A673 (cell line): ENCODE measurements around the gene TPD52L3. TPM values are rescaled to one million over a fixed set of nuclear protein-coding genes. Genes with fewer than 3 reads are reported as not detected.

ENCODE experiments used
- BruUV-seq: library from RNA; stranded (reverse); fragments of 400-500 nt; replicated peaks from 2 replicates; lab custom pipeline; 2021; lab: Mats Ljungman, UMichigan
- CTCF ChIA-PET: fragments of 300-600 bp; sonication (Branson Sonifier 250); formaldehyde crosslinking; loops from one replicate; lab custom pipeline; 2022; ENCODE audit warnings: antibody characterized with exemption; lab: Charles Lee
- POLR2A ChIA-PET: fragments of 300-600 bp; sonication (Branson Sonifier 250); formaldehyde crosslinking; loops from one replicate; lab custom pipeline; 2022; ENCODE audit warnings: antibody characterized with exemption; ENCODE audit not compliant: low non-redundant PET; lab: Charles Lee
- DNase-seq: peaks from one replicate; pipeline ENCODE4 v3.0.0-alpha.2; 2015; ENCODE audit warnings: low spot score
- H3K27ac ChIP-seq: fragments of 200-600 bp; sonication (generic); 2 replicates; pipeline ENCODE4 v1.5.1; 2016; ENCODE audit warnings: mixed run types, low read depth, mild to moderate bottlenecking, mixed read lengths, antibody characterized with exemption, low read length; ENCODE audit not compliant: poor library complexity, severe bottlenecking
- H3K27me3 ChIP-seq: fragments of 200-600 bp; sonication (generic); replicated peaks from 2 replicates; pipeline ENCODE4 v1.6.1; 2017; ENCODE audit warnings: mixed run types, low read depth, mild to moderate bottlenecking, mixed read lengths, antibody characterized with exemption, low read length; ENCODE audit not compliant: insufficient read depth, poor library complexity
- H3K36me3 ChIP-seq: fragments of 200-600 bp; sonication (generic); 2 replicates; pipeline ENCODE4 v1.6.1; 2016; ENCODE audit warnings: mixed run types, mild to moderate bottlenecking, mixed read lengths, antibody characterized with exemption, low read length; ENCODE audit not compliant: insufficient read depth, poor library complexity, severe bottlenecking
- H3K4me1 ChIP-seq: fragments of 200-600 bp; sonication (generic); 2 replicates; pipeline ENCODE4 v1.6.1; 2017; ENCODE audit warnings: mixed run types, mild to moderate bottlenecking, mixed read lengths, antibody characterized with exemption, low read length; ENCODE audit not compliant: insufficient read depth, poor library complexity, severe bottlenecking
- H3K4me3 ChIP-seq: fragments of 200-600 bp; sonication (generic); 2 replicates; pipeline ENCODE4 v1.5.1; 2016; ENCODE audit warnings: low read depth, mixed run types, mild to moderate bottlenecking, mixed read lengths, low read length; ENCODE audit not compliant: poor library complexity, severe bottlenecking
- H3K9me3 ChIP-seq: fragments of 200-600 bp; sonication (generic); 2 replicates; pipeline ENCODE4 v1.6.1; 2016; ENCODE audit warnings: mixed run types, low read depth, mild to moderate bottlenecking, mixed read lengths, antibody characterized with exemption, low read length; ENCODE audit not compliant: poor library complexity, severe bottlenecking
- EZH2 ChIP-seq: fragments of 200-600 bp; sonication (generic); IDR thresholded peaks from 2 replicates; pipeline ENCODE4 v1.6.1; 2017; ENCODE audit warnings: borderline replicate concordance, low read depth, mild to moderate bottlenecking, mixed read lengths, antibody characterized with exemption, low read length; ENCODE audit not compliant: poor library complexity, severe bottlenecking
- intact Hi-C: fragments of 100-400 bp; cut with micrococcal nuclease; formaldehyde crosslinking; loops from one replicate; pipeline ENCODE4 v1.10.0; 2022; ENCODE audit not compliant: unreplicated experiment
- total RNA-seq: library from RNA; stranded (reverse); gene quantifications from 2 replicates; pipeline ENCODE4 v1.2.3, GENCODE V29; 2021
- TF ChIP-seq, protein P1 (sequence below): fragments of 300-800, 200-600 bp; sonication (generic); conservative IDR thresholded peaks from 2 replicates; pipeline ENCODE4 v1.5.1; 2017; ENCODE audit warnings: low read depth, mild to moderate bottlenecking, antibody characterized with exemption, low read length, moderate library complexity, mixed read lengths

TPD52L3 gene
- total RNA-seq, 1 experiment from 2014 or later: not detected

DNA sequence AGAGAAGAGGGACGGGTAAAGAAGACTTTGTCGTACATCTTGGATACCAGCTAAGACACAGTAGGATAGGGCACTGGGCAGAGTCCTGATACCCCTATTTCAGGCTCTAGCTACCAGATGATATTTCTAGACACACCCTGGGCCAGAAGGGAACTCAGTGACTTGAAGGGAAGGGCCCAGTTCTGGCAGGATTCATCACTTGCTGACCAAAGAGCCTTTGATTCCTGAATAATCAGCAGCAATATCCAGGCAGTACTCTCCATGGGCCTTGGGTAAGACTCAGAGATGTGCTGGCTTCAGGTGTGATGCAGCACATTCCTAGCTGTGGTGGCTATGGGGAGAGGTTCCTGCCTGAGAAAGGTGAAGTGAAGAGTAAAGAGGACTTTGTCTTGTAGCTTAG is 40.7 kb downstream of the TPD52L3 start:
- no TSS peak for BruUV-seq
- CTCF ChIA-PET: no interaction called here
- POLR2A ChIA-PET: no interaction called here

More for the DNA sequence above, 40.7 kb downstream of the TPD52L3 start:
- peaks cover 7% of the 10 kb centered on the region for H3K27me3 ChIP-seq
- H3K4me1 ChIP-seq: no peaks in the 10 kb centered on the region
- no peaks in the 10 kb centered on the region for H3K36me3 ChIP-seq
- TF ChIP-seq EZH2: no peak
- TF ChIP-seq, protein P1, sequence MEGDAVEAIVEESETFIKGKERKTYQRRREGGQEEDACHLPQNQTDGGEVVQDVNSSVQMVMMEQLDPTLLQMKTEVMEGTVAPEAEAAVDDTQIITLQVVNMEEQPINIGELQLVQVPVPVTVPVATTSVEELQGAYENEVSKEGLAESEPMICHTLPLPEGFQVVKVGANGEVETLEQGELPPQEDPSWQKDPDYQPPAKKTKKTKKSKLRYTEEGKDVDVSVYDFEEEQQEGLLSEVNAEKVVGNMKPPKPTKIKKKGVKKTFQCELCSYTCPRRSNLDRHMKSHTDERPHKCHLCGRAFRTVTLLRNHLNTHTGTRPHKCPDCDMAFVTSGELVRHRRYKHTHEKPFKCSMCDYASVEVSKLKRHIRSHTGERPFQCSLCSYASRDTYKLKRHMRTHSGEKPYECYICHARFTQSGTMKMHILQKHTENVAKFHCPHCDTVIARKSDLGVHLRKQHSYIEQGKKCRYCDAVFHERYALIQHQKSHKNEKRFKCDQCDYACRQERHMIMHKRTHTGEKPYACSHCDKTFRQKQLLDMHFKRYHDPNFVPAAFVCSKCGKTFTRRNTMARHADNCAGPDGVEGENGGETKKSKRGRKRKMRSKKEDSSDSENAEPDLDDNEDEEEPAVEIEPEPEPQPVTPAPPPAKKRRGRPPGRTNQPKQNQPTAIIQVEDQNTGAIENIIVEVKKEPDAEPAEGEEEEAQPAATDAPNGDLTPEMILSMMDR: no peak
- no peak overlapping the region for H3K27ac ChIP-seq
- H3K4me3 ChIP-seq: no peak overlapping the region
- intact Hi-C loops: no loop called here
- H3K9me3 ChIP-seq: no peaks in the 10 kb centered on the region
- no peak for DNase-seq

Other genes starting within 250 kb of the TPD52L3 start
- 1.6 and 3.3 TPM in 2 replicates for gene IL33, start 112.6 kb upstream of the TPD52L3 start, total RNA-seq
- 52.7 and 53.0 TPM in 2 replicates for gene UHRF2, start 84.8 kb downstream of the TPD52L3 start, total RNA-seq